ENCODE results near the gene ZBTB7C. TPM values are rescaled to one million over a fixed set of nuclear protein-coding genes. Genes with fewer than 3 reads are reported as not detected.

Gene ZBTB7C
- total and polyA plus RNA-seq, 2 of the 8 experiments (the other 6 are each of a cell fraction or from before 2014, with no cell fraction given), result 0.15 to 0.45 TPM

DNA sequence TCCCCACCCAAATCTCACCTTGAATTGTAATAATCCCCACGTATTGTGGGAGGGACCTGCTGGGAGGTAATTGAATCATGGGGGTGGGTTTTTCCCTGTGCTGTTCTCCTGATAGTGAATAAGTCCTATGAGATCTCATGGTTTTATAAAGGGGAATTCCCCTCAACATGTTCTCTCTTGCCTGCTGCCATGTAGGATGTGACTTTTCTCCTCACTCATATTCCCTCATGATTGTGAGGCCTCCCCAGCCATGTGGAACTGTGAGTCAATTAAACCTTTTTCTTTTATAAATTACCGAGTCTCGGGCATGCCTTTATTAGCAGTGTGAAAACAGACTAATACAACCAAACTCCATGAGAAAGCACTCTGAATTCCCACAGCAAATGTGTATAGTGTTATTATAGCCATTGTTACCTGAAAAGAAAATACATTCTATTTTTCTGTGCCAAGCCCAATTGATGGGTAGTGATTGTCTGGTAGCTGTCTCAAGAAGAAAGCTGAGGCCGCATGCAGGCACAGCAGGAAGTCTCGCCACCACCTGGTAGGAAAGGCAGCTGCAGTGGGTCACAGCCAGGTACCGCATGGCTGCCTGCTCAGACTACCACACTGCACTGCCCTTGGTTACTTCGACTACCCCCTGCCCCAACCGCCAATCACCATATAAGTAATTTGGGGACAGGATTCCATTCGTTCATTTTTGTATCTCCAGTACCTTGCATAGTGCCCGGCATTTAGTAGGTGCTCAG lies 10.3 kb upstream of the ZBTB7C start:
- no peak overlapping the region for H3K4me2 ChIP-seq (ENCODE audit: insufficient read depth in 1 of 2, low read depth in 2 of 2, low read length in 2 of 2)
- no peak overlapping the region for H2BK15ac ChIP-seq (ENCODE audit: low read length)
- H3K4me1 ChIP-seq (replicated peaks in 1 of 4; ENCODE audit: control insufficient read depth in 3 of 4, insufficient read depth in 4 of 4, low read length in 3 of 4), result no peaks in the 10 kb centered on the region; a peak in 1 of 7 replicates
- no peak overlapping the region for H4K91ac ChIP-seq (replicated peaks; ENCODE audit: insufficient read length, low read length)
- no peak overlapping the region for H2BK5ac ChIP-seq (ENCODE audit: low read depth, low read length)
- H3K27me3 ChIP-seq (replicated peaks in 1 of 4; ENCODE audit: control insufficient read depth in 3 of 4, extremely low read depth in 1 of 4, insufficient read depth in 3 of 4, low read length in 3 of 4), result peaks cover 1 to 11% (median 4%) of the 10 kb centered on the region in 4 experiments; a peak in 4 of 7 replicates
- H2BK20ac ChIP-seq (ENCODE audit: low read length), result no peak overlapping the region
- H3K18ac ChIP-seq (ENCODE audit: extremely low read depth, low read length), result no peak overlapping the region
- H3K9me3 ChIP-seq (ENCODE audit: insufficient read depth in 2 of 2, low read depth in 1 of 2, low read length in 1 of 2), result no peaks in the 10 kb centered on the region
- DNase-seq (ENCODE audit: low read depth in 1 of 2, low spot score in 2 of 2), result no peak
- H3K56ac ChIP-seq (replicated peaks; ENCODE audit: insufficient read length, low read depth, low read length), result no peak overlapping the region
- ChIA-PET POLR2A (ENCODE audit: partially characterized antibody) (interaction anchor here (0.5 kb wide), 1 partner anchor 263 kb away, joined by 3 read pairs; no protein-coding TSS in a partner anchor), CTCF (ENCODE audit: partially characterized antibody) (interaction anchor here (0.7 to 4.5 kb wide), 9 partner anchors 9 to 389 kb away, joined by 3 to 26 read pairs (median 4); no protein-coding TSS in a partner anchor)
- H3K23ac ChIP-seq (ENCODE audit: insufficient read length), result no peak overlapping the region
- H2BK12ac ChIP-seq (ENCODE audit: low read depth, low read length), result no peak overlapping the region
- no peak overlapping the region for H3K4ac ChIP-seq (replicated peaks; ENCODE audit: insufficient read length, low read depth, low read length)
- H3K79me2 ChIP-seq (ENCODE audit: control insufficient read depth in 1 of 2, insufficient read depth in 2 of 2, low read length in 2 of 2), result no peaks in the 10 kb centered on the region
- no peak overlapping the region for H2AFZ ChIP-seq (ENCODE audit: low read length)
- no peak for FAIRE-seq
- H2AK5ac ChIP-seq (ENCODE audit: low read depth, low read length), result no peak overlapping the region
- H3K14ac ChIP-seq (ENCODE audit: insufficient read length), result no peak overlapping the region
- no peak overlapping the region for H3K9ac ChIP-seq (replicated peaks in 1 of 4; ENCODE audit: extremely low read depth in 1 of 4, low read depth in 3 of 4, low read length in 3 of 4)
- peaks cover 4% of the 10 kb centered on the region for H3K23me2 ChIP-seq (ENCODE audit: low read depth, low read length)
- H4K8ac ChIP-seq (ENCODE audit: extremely low read depth, insufficient read depth, low read length), result no peak overlapping the region
- H4K20me1 ChIP-seq (replicated peaks in 1 of 2; ENCODE audit: control insufficient read depth in 1 of 2, insufficient read depth in 2 of 2, low read length in 2 of 2), result no peaks in the 10 kb centered on the region
- H3K4me3 ChIP-seq (ENCODE audit: extremely low read depth in 1 of 4, insufficient read depth in 2 of 4, low read depth in 3 of 4, low read length in 4 of 4), result no peak overlapping the region
- no peaks in the 10 kb centered on the region for H3K79me1 ChIP-seq (ENCODE audit: low read depth, low read length)
- no peak overlapping the region for H4K5ac ChIP-seq (ENCODE audit: insufficient read length, low read depth, low read length)
- no peak overlapping the region for H3K27ac ChIP-seq (ENCODE audit: low read depth, low read length)
- no peak overlapping the region for H2BK120ac ChIP-seq (replicated peaks; ENCODE audit: low read depth, low read length)
- 82% methylated on average over 10 of the region's 10 CpGs; no CpG with 5 or more reads in 1 of the 2 experiments for WGBS, 2 experiments (ENCODE audit: extremely low coverage in 1 of 2, insufficient coverage in 1 of 2, insufficient read length in 1 of 2, insufficient replicate concordance in 2 of 2, low coverage in 1 of 2, low lambda C conversion rate in 2 of 2, missing lambda C conversion rate in 1 of 2)
- no peaks in the 10 kb centered on the region for H3K36me3 ChIP-seq (ENCODE audit: control insufficient read depth in 2 of 4, insufficient read depth in 4 of 4, low read length in 3 of 4)
- no peak for TF ChIP-seq KDM5A (IDR thresholded peaks at IDR 0.05; ENCODE audit: low read length)
- TF ChIP-seq, protein P1, sequence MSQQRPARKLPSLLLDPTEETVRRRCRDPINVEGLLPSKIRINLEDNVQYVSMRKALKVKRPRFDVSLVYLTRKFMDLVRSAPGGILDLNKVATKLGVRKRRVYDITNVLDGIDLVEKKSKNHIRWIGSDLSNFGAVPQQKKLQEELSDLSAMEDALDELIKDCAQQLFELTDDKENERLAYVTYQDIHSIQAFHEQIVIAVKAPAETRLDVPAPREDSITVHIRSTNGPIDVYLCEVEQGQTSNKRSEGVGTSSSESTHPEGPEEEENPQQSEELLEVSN (IDR thresholded peaks at IDR 0.05), result peak; percentile 32; the same call in 1 of the 2 replicates
- TF ChIP-seq, protein P2, sequence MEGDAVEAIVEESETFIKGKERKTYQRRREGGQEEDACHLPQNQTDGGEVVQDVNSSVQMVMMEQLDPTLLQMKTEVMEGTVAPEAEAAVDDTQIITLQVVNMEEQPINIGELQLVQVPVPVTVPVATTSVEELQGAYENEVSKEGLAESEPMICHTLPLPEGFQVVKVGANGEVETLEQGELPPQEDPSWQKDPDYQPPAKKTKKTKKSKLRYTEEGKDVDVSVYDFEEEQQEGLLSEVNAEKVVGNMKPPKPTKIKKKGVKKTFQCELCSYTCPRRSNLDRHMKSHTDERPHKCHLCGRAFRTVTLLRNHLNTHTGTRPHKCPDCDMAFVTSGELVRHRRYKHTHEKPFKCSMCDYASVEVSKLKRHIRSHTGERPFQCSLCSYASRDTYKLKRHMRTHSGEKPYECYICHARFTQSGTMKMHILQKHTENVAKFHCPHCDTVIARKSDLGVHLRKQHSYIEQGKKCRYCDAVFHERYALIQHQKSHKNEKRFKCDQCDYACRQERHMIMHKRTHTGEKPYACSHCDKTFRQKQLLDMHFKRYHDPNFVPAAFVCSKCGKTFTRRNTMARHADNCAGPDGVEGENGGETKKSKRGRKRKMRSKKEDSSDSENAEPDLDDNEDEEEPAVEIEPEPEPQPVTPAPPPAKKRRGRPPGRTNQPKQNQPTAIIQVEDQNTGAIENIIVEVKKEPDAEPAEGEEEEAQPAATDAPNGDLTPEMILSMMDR (IDR thresholded peaks at IDR 0.05; ENCODE audit: control extremely low read depth in 1 of 3, insufficient read depth in 1 of 3, low read depth in 1 of 3, low read length in 3 of 3), result peak; percentile 43 to 68 (median 57)
- no peak for TF ChIP-seq POU5F1 (IDR thresholded peaks at IDR 0.05; ENCODE audit: low read depth, low read length)
- 0 out of 2 replicates have a peak, but pooled peaks have one; percentile 5 for TF ChIP-seq YY1 (IDR thresholded peaks at IDR 0.05; ENCODE audit: low read depth, low read length)
- no peak for TF ChIP-seq MAFK (IDR thresholded peaks at IDR 0.05; ENCODE audit: low read depth, low read length)
- no peak for TF ChIP-seq EZH2 (IDR thresholded peaks at IDR 0.05; ENCODE audit: low read depth, low read length, severe bottlenecking)
- no peak for TF ChIP-seq SUZ12 (IDR thresholded peaks at IDR 0.05; ENCODE audit: low read length)
- no peak for TF ChIP-seq POLR2A (IDR thresholded peaks at IDR 0.05; ENCODE audit: control extremely low read depth in 1 of 2, low read depth in 2 of 2, low read length in 2 of 2)
